DND-41 (cell line): ENCODE measurements around the gene ARX.

Experiments
- EZH2 ChIP-seq: IDR thresholded peaks from 3 replicates; pipeline ENCODE4 v1.6.1; 2012; ENCODE audit warnings: borderline replicate concordance, low read depth, mild to moderate bottlenecking, moderate library complexity, low read length, inconsistent platforms; ENCODE audit not compliant: severe bottlenecking
- TF ChIP-seq, protein P1 (sequence below): IDR thresholded peaks from 2 replicates; pipeline ENCODE4 v1.5.1; 2012; ENCODE audit warnings: borderline replicate concordance, low read length, moderate library complexity, mild to moderate bottlenecking; ENCODE audit not compliant: poor library complexity, severe bottlenecking; ENCODE audit errors: extremely low read depth

DNA sequence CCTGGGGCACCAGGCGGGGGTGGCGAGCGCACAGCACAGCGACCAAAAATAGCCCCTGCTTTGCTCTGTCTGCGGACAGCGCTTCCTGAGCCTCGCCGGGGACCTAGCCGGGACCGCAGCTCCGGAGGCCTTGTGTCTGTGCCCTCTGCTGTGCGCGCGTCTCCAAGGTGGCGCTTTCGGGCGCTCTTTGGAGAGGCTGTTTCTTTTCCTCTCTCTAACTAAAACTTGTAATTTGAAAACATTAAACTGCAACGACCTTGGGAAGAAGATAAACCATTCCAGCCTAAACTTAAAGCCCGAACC is 3.4 kb downstream of the ARX start:
- TF ChIP-seq, protein P1, sequence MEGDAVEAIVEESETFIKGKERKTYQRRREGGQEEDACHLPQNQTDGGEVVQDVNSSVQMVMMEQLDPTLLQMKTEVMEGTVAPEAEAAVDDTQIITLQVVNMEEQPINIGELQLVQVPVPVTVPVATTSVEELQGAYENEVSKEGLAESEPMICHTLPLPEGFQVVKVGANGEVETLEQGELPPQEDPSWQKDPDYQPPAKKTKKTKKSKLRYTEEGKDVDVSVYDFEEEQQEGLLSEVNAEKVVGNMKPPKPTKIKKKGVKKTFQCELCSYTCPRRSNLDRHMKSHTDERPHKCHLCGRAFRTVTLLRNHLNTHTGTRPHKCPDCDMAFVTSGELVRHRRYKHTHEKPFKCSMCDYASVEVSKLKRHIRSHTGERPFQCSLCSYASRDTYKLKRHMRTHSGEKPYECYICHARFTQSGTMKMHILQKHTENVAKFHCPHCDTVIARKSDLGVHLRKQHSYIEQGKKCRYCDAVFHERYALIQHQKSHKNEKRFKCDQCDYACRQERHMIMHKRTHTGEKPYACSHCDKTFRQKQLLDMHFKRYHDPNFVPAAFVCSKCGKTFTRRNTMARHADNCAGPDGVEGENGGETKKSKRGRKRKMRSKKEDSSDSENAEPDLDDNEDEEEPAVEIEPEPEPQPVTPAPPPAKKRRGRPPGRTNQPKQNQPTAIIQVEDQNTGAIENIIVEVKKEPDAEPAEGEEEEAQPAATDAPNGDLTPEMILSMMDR = no peak
- no peak for TF ChIP-seq EZH2
